Calu3 (cell line): ENCODE measurements around the gene MRTFA. TPM values are rescaled to one million over a fixed set of nuclear protein-coding genes. Genes with fewer than 3 reads are reported as not detected.
"Not testable (repeated sequence)": the region's sequence is repeated elsewhere in the genome, so short reads cannot be mapped to it uniquely, and the experiment has no call there.

Experiments used
- BruUV-seq: library from RNA; stranded (reverse); fragments of 400-500 nt; replicated peaks from 2 replicates; lab custom pipeline; 2021; lab: Mats Ljungman, UMichigan
- CTCF ChIA-PET: fragments of 300-600 bp; sonication (Branson Sonifier 250); formaldehyde crosslinking; loops from one replicate; lab custom pipeline; 2022; ENCODE audit warnings: antibody characterized with exemption; lab: Charles Lee
- DNase-seq: peaks from one replicate; pipeline ENCODE4 v3.0.0; 2022
- H3K27ac Mint-ChIP-seq: one replicate; pipeline ENCODE4 v1.8.0; 2022; ENCODE audit warnings: mixed read lengths; ENCODE audit not compliant: unreplicated experiment
- H3K27me3 Mint-ChIP-seq: one replicate; pipeline ENCODE4 v1.8.0; 2022; ENCODE audit warnings: mixed read lengths; ENCODE audit not compliant: unreplicated experiment
- H3K36me3 Mint-ChIP-seq: one replicate; pipeline ENCODE4 v1.8.0; 2022; ENCODE audit warnings: mild to moderate bottlenecking, moderate library complexity, mixed read lengths; ENCODE audit not compliant: insufficient read depth, unreplicated experiment
- H3K4me1 Mint-ChIP-seq: one replicate; pipeline ENCODE4 v1.8.0; 2022; ENCODE audit warnings: mild to moderate bottlenecking, low read depth, mixed read lengths; ENCODE audit not compliant: unreplicated experiment
- H3K4me3 Mint-ChIP-seq: one replicate; pipeline ENCODE4 v1.8.0; 2022; ENCODE audit warnings: mild to moderate bottlenecking, low read depth, moderate library complexity, mixed read lengths; ENCODE audit not compliant: unreplicated experiment
- H3K9me3 Mint-ChIP-seq: one replicate; pipeline ENCODE4 v1.8.0; 2022; ENCODE audit warnings: low read depth, mixed read lengths; ENCODE audit not compliant: unreplicated experiment
- CTCF ChIP-seq: fragments of 200-600 bp; IDR thresholded peaks from one replicate; pipeline ENCODE4 v1.8.0; 2022; ENCODE audit warnings: antibody characterized with exemption; ENCODE audit not compliant: unreplicated experiment
- intact Hi-C: fragments of 100-400 bp; cut with micrococcal nuclease; formaldehyde crosslinking; loops from one replicate; pipeline ENCODE4 v1.10.0; 2022; ENCODE audit not compliant: unreplicated experiment
- total RNA-seq: library from RNA; stranded (reverse); gene quantifications from 2 replicates; pipeline ENCODE4 v1.2.3, GENCODE V29; 2022

MRTFA gene
- total RNA-seq, 1 experiment from 2014 or later: 54.1 TPM

- CTCF ChIA-PET: no interaction called here
- no peak for TF ChIP-seq CTCF
- peaks cover 7% of the 10 kb centered on the region for H3K9me3 Mint-ChIP-seq
- intact Hi-C loops: no loop called here
- DNase-seq: no peak
- H3K4me1 Mint-ChIP-seq: peaks cover 6% of the 10 kb centered on the region
- H3K4me3 Mint-ChIP-seq: no peak overlapping the region
- no peaks in the 10 kb centered on the region for H3K27me3 Mint-ChIP-seq
- H3K36me3 Mint-ChIP-seq: peaks cover 3% of the 10 kb centered on the region
- no TSS peak for BruUV-seq
- H3K27ac Mint-ChIP-seq: no peak overlapping the region
Observed at GRCh38 chr22:40665312-40665711, 28.8 kb upstream of the MRTFA start.

GRCh38 chr22:40661671-40662070 lies 25.2 kb upstream of the MRTFA start:
- Mint-ChIP-seq H3K27ac (no peak overlapping the region), H3K4me1 (no peaks in the 10 kb centered on the region), H3K9me3 (no peaks in the 10 kb centered on the region), H3K4me3 (no peak overlapping the region), H3K27me3 (no peaks in the 10 kb centered on the region), H3K36me3 (no peaks in the 10 kb centered on the region)
- TF ChIP-seq CTCF: no peak
- no peak for DNase-seq
- BruUV-seq: no TSS peak
- CTCF ChIA-PET: no interaction called here
- intact Hi-C loops: no loop called here

- DNase-seq: no peak
- H3K27ac Mint-ChIP-seq: no peak overlapping the region
- H3K4me3 Mint-ChIP-seq: no peak overlapping the region
- no peak for TF ChIP-seq CTCF
- no peaks in the 10 kb centered on the region for H3K9me3 Mint-ChIP-seq
- no peaks in the 10 kb centered on the region for H3K4me1 Mint-ChIP-seq
- CTCF ChIA-PET: no interaction called here
- H3K36me3 Mint-ChIP-seq: no peaks in the 10 kb centered on the region
- intact Hi-C loops: no loop called here
- H3K27me3 Mint-ChIP-seq: no peaks in the 10 kb centered on the region
- BruUV-seq: no TSS peak
Observed at GRCh38 chr22:40660730-40661129, 24.2 kb upstream of the MRTFA start.

GRCh38 chr22:40659166-40659565 lies 22.6 kb upstream of the MRTFA start:
- TF ChIP-seq CTCF: no peak
- Mint-ChIP-seq H3K27me3 (no peaks in the 10 kb centered on the region), H3K9me3 (no peaks in the 10 kb centered on the region), H3K27ac (no peak overlapping the region), H3K4me1 (peaks cover 6% of the 10 kb centered on the region), H3K4me3 (no peak overlapping the region), H3K36me3 (no peaks in the 10 kb centered on the region)
- BruUV-seq: no TSS peak
- intact Hi-C loops: no loop called here
- CTCF ChIA-PET: no interaction called here
- DNase-seq: no peak

- intact Hi-C loops, DNase-seq, H3K4me3 Mint-ChIP-seq, CTCF ChIA-PET, H3K27me3 Mint-ChIP-seq, H3K9me3 Mint-ChIP-seq, BruUV-seq, H3K27ac Mint-ChIP-seq: not testable (repeated sequence)
- Mint-ChIP-seq H3K4me1 (peaks cover 25% of the 10 kb centered on the region), H3K36me3 (peaks cover 17% of the 10 kb centered on the region)
Observed at GRCh38 chr22:40656651-40657050, 20.1 kb upstream of the MRTFA start.

- CTCF ChIA-PET: not testable (repeated sequence)
Observed at GRCh38 chr22:40655941-40656340, 19.4 kb upstream of the MRTFA start.

More at GRCh38 chr22:40655941-40656340, 19.4 kb upstream of the MRTFA start:
- Mint-ChIP-seq H3K36me3 (peaks cover 20% of the 10 kb centered on the region), H3K4me1 (peaks cover 32% of the 10 kb centered on the region)
- H3K4me3 Mint-ChIP-seq, H3K27ac Mint-ChIP-seq, DNase-seq, intact Hi-C loops, H3K27me3 Mint-ChIP-seq, BruUV-seq, H3K9me3 Mint-ChIP-seq: not testable (repeated sequence)
